Measurements from ENCODE around the gene RNF212B.
"Not testable (repeated sequence)": the region's sequence is repeated elsewhere in the genome, so short reads cannot be mapped to it uniquely, and the experiment has no call there.

Gene RNF212B

GRCh38 chr14:23245282-23245681 lies 7.5 kb downstream of the RNF212B start:
- DNase-seq, result no peak

GRCh38 chr14:23248601-23249000 lies 10.9 kb downstream of the RNF212B start:
- DNase-seq, result no peak

- no peak for DNase-seq
Observed at GRCh38 chr14:23249824-23250223, 12.1 kb downstream of the RNF212B start.

- DNase-seq, result no peak
Observed at GRCh38 chr14:23252006-23252405, 14.3 kb downstream of the RNF212B start.

GRCh38 chr14:23252420-23253333 lies 14.9 kb downstream of the RNF212B start:
- no peak for DNase-seq

- DNase-seq, result no peak
Observed at GRCh38 chr14:23258256-23258655, 20.5 kb downstream of the RNF212B start.

- no peak for DNase-seq
Observed at GRCh38 chr14:23259426-23259825, 21.7 kb downstream of the RNF212B start.

GRCh38 chr14:23260849-23261248 lies 23.1 kb downstream of the RNF212B start:
- not testable (repeated sequence) for DNase-seq

- DNase-seq, result no peak
Observed at GRCh38 chr14:23269193-23269592, 31.5 kb downstream of the RNF212B start.

- DNase-seq, result no peak
Observed at GRCh38 chr14:23275412-23275811, 37.7 kb downstream of the RNF212B start.

- no peak for DNase-seq
Observed at GRCh38 chr14:23277189-23277588, 39.5 kb downstream of the RNF212B start.

GRCh38 chr14:23277928-23278327 lies 40.2 kb downstream of the RNF212B start:
- not testable (repeated sequence) for DNase-seq

GRCh38 chr14:23281247-23281646 lies 43.5 kb downstream of the RNF212B start:
- no peak for DNase-seq

- DNase-seq, result peak; percentile 4 to 14
Observed at GRCh38 chr14:23284654-23285529, 47.2 kb downstream of the RNF212B start.

- DNase-seq, result peak in 1 of 2 experiments; percentile 47
Observed at GRCh38 chr14:23285530-23286019, 47.8 kb downstream of the RNF212B start.

- DNase-seq, result peak; percentile 94 to 95
Observed at GRCh38 chr14:23286020-23286901, 48.5 kb downstream of the RNF212B start, which contains the start of gene HOMEZ. Gene HOMEZ (minus strand): TSS chr14:23286132. CDS start chr14:23285952, 180 bp downstream.

GRCh38 chr14:23286902-23287479 lies 49.3 kb downstream of the RNF212B start:
- DNase-seq, result peak; percentile 4 to 29

- peak; percentile 56 to 58 for DNase-seq
Observed at GRCh38 chr14:23294734-23295561, 57.2 kb downstream of the RNF212B start.

GRCh38 chr14:23296012-23296777 lies 58.5 kb downstream of the RNF212B start:
- DNase-seq, result no peak

- no peak for DNase-seq
Observed at GRCh38 chr14:23297096-23297495, 59.4 kb downstream of the RNF212B start.
